ENCODE results near the gene NPTXR.

DNA sequence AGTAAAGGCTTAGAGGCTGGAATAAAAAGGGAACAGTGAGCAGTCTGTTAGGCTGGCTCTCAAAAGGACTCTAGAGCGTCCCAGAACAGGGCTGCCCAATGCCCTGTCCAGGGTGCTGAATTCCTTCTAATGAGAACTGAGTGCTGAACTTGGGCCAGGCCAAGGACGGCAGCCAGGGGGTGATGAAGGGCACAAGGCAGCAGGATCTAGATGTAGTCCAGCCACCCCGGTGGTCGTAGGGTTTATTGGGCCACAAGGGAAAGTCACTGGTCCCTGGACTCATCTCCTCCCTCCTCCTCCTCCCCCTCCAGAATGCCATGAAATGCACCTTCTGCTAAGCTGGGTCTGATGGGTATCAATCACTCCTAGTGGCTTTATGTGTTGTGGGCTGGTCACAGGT, 19.2 kb downstream of the NPTXR start:
- TF ChIP-seq, protein P1, sequence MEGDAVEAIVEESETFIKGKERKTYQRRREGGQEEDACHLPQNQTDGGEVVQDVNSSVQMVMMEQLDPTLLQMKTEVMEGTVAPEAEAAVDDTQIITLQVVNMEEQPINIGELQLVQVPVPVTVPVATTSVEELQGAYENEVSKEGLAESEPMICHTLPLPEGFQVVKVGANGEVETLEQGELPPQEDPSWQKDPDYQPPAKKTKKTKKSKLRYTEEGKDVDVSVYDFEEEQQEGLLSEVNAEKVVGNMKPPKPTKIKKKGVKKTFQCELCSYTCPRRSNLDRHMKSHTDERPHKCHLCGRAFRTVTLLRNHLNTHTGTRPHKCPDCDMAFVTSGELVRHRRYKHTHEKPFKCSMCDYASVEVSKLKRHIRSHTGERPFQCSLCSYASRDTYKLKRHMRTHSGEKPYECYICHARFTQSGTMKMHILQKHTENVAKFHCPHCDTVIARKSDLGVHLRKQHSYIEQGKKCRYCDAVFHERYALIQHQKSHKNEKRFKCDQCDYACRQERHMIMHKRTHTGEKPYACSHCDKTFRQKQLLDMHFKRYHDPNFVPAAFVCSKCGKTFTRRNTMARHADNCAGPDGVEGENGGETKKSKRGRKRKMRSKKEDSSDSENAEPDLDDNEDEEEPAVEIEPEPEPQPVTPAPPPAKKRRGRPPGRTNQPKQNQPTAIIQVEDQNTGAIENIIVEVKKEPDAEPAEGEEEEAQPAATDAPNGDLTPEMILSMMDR (IDR thresholded peaks at IDR 0.05): no peak
- TF ChIP-seq POLR2A (IDR thresholded peaks at IDR 0.05): no peak

Data from lower leg skin (tissue), 3 donors.